ENCODE results near the gene RNU6-9.
A peak's percentile ranks its signal among the peaks of the same experiment; 100 is the strongest.
"Not testable (repeated sequence)": the region's sequence is repeated elsewhere in the genome, so short reads cannot be mapped to it uniquely, and the experiment has no call there.

The RNU6-9 gene

GRCh38 chr19:861756-862580 lies 31.3 kb upstream of the RNU6-9 start:
- peak; percentile 24 to 26 for ATAC-seq

- ATAC-seq: peak; percentile 46 to 63
Measured at GRCh38 chr19:862581-863314, 30.5 kb upstream of the RNU6-9 start.

- ATAC-seq: no peak
Measured at GRCh38 chr19:863315-863620, 30.0 kb upstream of the RNU6-9 start.

- no peak for ATAC-seq
Measured at GRCh38 chr19:866769-867300, 26.4 kb upstream of the RNU6-9 start.

GRCh38 chr19:867301-867793 lies 25.9 kb upstream of the RNU6-9 start:
- ATAC-seq: no peak

GRCh38 chr19:867855-868457 lies 25.3 kb upstream of the RNU6-9 start:
- ATAC-seq: no peak

GRCh38 chr19:868458-869244 lies 24.6 kb upstream of the RNU6-9 start:
- no peak for ATAC-seq

- no peak for ATAC-seq
Measured at GRCh38 chr19:869245-870177, 23.8 kb upstream of the RNU6-9 start.

- no peak for ATAC-seq
Measured at GRCh38 chr19:870314-870713, 23.0 kb upstream of the RNU6-9 start.

GRCh38 chr19:870963-871401 lies 22.3 kb upstream of the RNU6-9 start:
- no peak for ATAC-seq

GRCh38 chr19:871446-872265 lies 21.6 kb upstream of the RNU6-9 start:
- ATAC-seq: peak in 1 of 2 donors; percentile 4

GRCh38 chr19:872266-872951 lies 20.9 kb upstream of the RNU6-9 start:
- peak; percentile 73 to 82 for ATAC-seq

- ATAC-seq: peak; percentile 50 to 74
Measured at GRCh38 chr19:873084-873483, 20.2 kb upstream of the RNU6-9 start.

- no peak for ATAC-seq
Measured at GRCh38 chr19:873561-874041, 19.7 kb upstream of the RNU6-9 start.

- no peak for ATAC-seq
Measured at GRCh38 chr19:875265-875879, 17.9 kb upstream of the RNU6-9 start.

- ATAC-seq: no peak
Measured at GRCh38 chr19:876089-876488, 17.2 kb upstream of the RNU6-9 start.

GRCh38 chr19:876780-877314 lies 16.4 kb upstream of the RNU6-9 start:
- ATAC-seq: no peak

- not testable (repeated sequence) for ATAC-seq
Measured at GRCh38 chr19:877992-878660, 15.2 kb upstream of the RNU6-9 start.
